B cell (primary cell): ENCODE data around the gene BTF3. TPM values are rescaled to one million over a fixed set of nuclear protein-coding genes. Genes with fewer than 3 reads are reported as not detected.
A peak's percentile ranks its signal among the peaks of the same experiment; 100 is the strongest.

ENCODE experiments used
- ATAC-seq: fragments of 200-7000 bp; cut with Tn5 transposase; one replicate; pipeline ENCODE4 v1.10.0; 2021; ENCODE audit warnings: low read depth, mild to moderate bottlenecking, moderate number of reproducible peaks, moderate library complexity
- CTCF ChIA-PET: fragments of 350-600 bp; sonication (Branson Sonifier 250); formaldehyde crosslinking; loops from one replicate; lab custom pipeline; 2021; ENCODE audit warnings: antibody characterized with exemption, inconsistent platforms; lab: Charles Lee
- POLR2A ChIA-PET: fragments of 350-600 bp; sonication (Branson Sonifier 250); formaldehyde crosslinking; loops from one replicate; lab custom pipeline; 2021; ENCODE audit warnings: antibody characterized with exemption; lab: Charles Lee
- DNase-seq: peaks from one replicate; pipeline ENCODE4 v3.0.0; 2013
- H2AFZ ChIP-seq: 2 replicates; pipeline ENCODE4 v1.6.1; 2012; ENCODE audit warnings: mild to moderate bottlenecking, low read depth, low read length; ENCODE audit not compliant: insufficient read depth, poor library complexity, severe bottlenecking
- H3K27ac ChIP-seq, 2 donors: 1 replicate in 1 of 2; 2 replicates in 1 of 2; pipeline ENCODE4 v1.5.1; 2012 to 2013; ENCODE audit warnings: low read length in 2 of 2, mild to moderate bottlenecking in 2 of 2, moderate library complexity in 1 of 2
- H3K27me3 ChIP-seq, 4 experiments: fragments of 200-600 bp in 1 of 4; sonication (generic) in 1 of 4; replicated peaks in 1 of 4; 1 replicate in 2 of 4; 2 replicates in 2 of 4; pipeline versions ENCODE4 v1.6.1 to v1.7.0; 2013 to 2016; ENCODE audit warnings: low read length in 3 of 4, mild to moderate bottlenecking in 2 of 4, mixed read lengths in 1 of 4, moderate library complexity in 1 of 4; ENCODE audit not compliant: insufficient read depth in 4 of 4, control insufficient read depth in 3 of 4; ENCODE audit errors: control extremely low read depth in 1 of 4
- H3K36me3 ChIP-seq, 2 experiments: replicated peaks in 1 of 2; 1 replicate in 1 of 2; 2 replicates in 1 of 2; pipeline versions ENCODE4 v1.6.1 to v1.7.1; 2013; ENCODE audit warnings: low read length in 1 of 2; ENCODE audit not compliant: insufficient read depth in 2 of 2, control insufficient read depth in 1 of 2; ENCODE audit errors: control extremely low read depth in 1 of 2, extremely low read depth in 1 of 2
- H3K4me1 ChIP-seq, 2 donors: fragments of 200-600 bp in 1 of 2; sonication (generic) in 1 of 2; 1 replicate in 1 of 2; 2 replicates in 1 of 2; pipeline versions ENCODE4 v1.5.1 to v1.6.1; 2013 to 2017; ENCODE audit warnings: low read length in 2 of 2; ENCODE audit not compliant: control insufficient read depth in 2 of 2, insufficient read depth in 2 of 2
- H3K4me2 ChIP-seq: replicated peaks from 2 replicates; pipeline ENCODE3; 2012; ENCODE audit warnings: mild to moderate bottlenecking, low read depth, low read length; ENCODE audit not compliant: poor library complexity, severe bottlenecking
- H3K4me3 ChIP-seq, 5 experiments: fragments of 200-600 bp in 1 of 5; sonication (generic) in 1 of 5; 1 replicate in 3 of 5; 2 replicates in 2 of 5; pipeline versions ENCODE4 v1.5.1 to v1.7.0; 2011 to 2016; ENCODE audit warnings: low read length in 4 of 5, mild to moderate bottlenecking in 4 of 5, low read depth in 2 of 5, control low read depth in 1 of 5, moderate library complexity in 1 of 5; ENCODE audit not compliant: insufficient read depth in 1 of 5; ENCODE audit errors: control extremely low read depth in 1 of 5, extremely low read depth in 1 of 5
- H3K79me2 ChIP-seq: fragments of 200-600 bp; sonication (generic); one replicate; pipeline ENCODE4 v1.6.0; 2016; ENCODE audit warnings: low read length; ENCODE audit not compliant: control insufficient read depth, insufficient read depth
- H3K9ac ChIP-seq: fragments of 200-600 bp; sonication (generic); 2 replicates; pipeline ENCODE4 v1.6.1; 2017; ENCODE audit warnings: mild to moderate bottlenecking, low read length, moderate library complexity
- H3K9me3 ChIP-seq, 3 donors: one replicate each; pipeline versions ENCODE4 v1.6.1 to v1.7.1; 2013; ENCODE audit warnings: low read length in 2 of 3; ENCODE audit not compliant: control insufficient read depth in 2 of 3, insufficient read depth in 1 of 3; ENCODE audit errors: control extremely low read depth in 1 of 3
- H4K20me1 ChIP-seq: 2 replicates; pipeline ENCODE4 v1.6.0; 2012; ENCODE audit warnings: mild to moderate bottlenecking, low read length; ENCODE audit not compliant: insufficient read depth, control insufficient read depth, poor library complexity, severe bottlenecking
- H3K27ac Mint-ChIP-seq: one replicate; pipeline ENCODE4 v1.8.0; 2021; ENCODE audit warnings: mixed read lengths
- H3K27me3 Mint-ChIP-seq: one replicate; pipeline ENCODE4 v1.8.0; 2021; ENCODE audit warnings: mixed read lengths
- H3K4me1 Mint-ChIP-seq: one replicate; pipeline ENCODE4 v1.8.0; 2021; ENCODE audit warnings: mixed read lengths
- H3K4me3 Mint-ChIP-seq: one replicate; pipeline ENCODE4 v1.8.0; 2021; ENCODE audit warnings: mixed read lengths
- H3K9me3 Mint-ChIP-seq: one replicate; pipeline ENCODE4 v1.8.0; 2022; ENCODE audit warnings: mixed read lengths; ENCODE audit not compliant: insufficient read depth
- CTCF ChIP-seq: fragments of 200-600 bp; IDR thresholded peaks from one replicate; pipeline ENCODE4 v1.8.0; 2022; ENCODE audit warnings: antibody characterized with exemption, mild to moderate bottlenecking
- EZH2 ChIP-seq: IDR thresholded peaks from 2 replicates; pipeline ENCODE4 v1.6.1; 2012; ENCODE audit warnings: borderline replicate concordance, low read depth, mild to moderate bottlenecking, moderate library complexity, low read length; ENCODE audit not compliant: insufficient read depth, poor library complexity, severe bottlenecking
- WGBS: methylation state at CpG from one replicate; pipeline ENCODE4 v1.1.5; 2013; ENCODE audit warnings: missing lambda C conversion rate; ENCODE audit not compliant: insufficient coverage; 5-methylcytosine and 5-hydroxymethylcytosine counted together
- intact Hi-C: fragments of 100-400 bp; cut with micrococcal nuclease; formaldehyde crosslinking; loops from one replicate; pipeline ENCODE4 v1.10.0; 2022
- polyA plus RNA-seq: library from polyadenylated mRNA; depleted of rRNA; stranded (reverse); fragments of >200 nt; gene quantifications from 2 replicates; pipeline ENCODE4 v1.2.3, GENCODE V29; 2012
- total RNA-seq, 2 donors: library from RNA; stranded (reverse); fragments of 120-200 nt in 1 of 2; gene quantifications; 1 replicate in 1 of 2; 2 replicates in 1 of 2; pipeline versions ENCODE4 v1.2.3 to v1.2.4, GENCODE V29; 2013 to 2022

The BTF3 gene
- total and polyA plus RNA-seq, 2 donors (not counting 1 experiment from before 2014, with no cell fraction given) = 309 to 466 TPM

- H3K36me3 ChIP-seq = peaks cover 5 to 41% of the 10 kb centered on the region in 2 experiments
- peaks cover 5% of the 10 kb centered on the region for H3K4me1 Mint-ChIP-seq
- no peak overlapping the region for H2AFZ ChIP-seq
- H3K9me3 Mint-ChIP-seq = no peaks in the 10 kb centered on the region
- H3K27me3 ChIP-seq = no peaks in the 10 kb centered on the region
- H3K27ac Mint-ChIP-seq = no peak overlapping the region
- peaks cover 2% of the 10 kb centered on the region for H3K79me2 ChIP-seq
- no peaks in the 10 kb centered on the region for H3K4me1 ChIP-seq
- ChIA-PET CTCF (interaction anchor here (1.1 to 7.1 kb wide), 3 partner anchors 8 to 31 kb away, joined by 3 to 39 read pairs (median 3); partner anchors contain the start of gene BTF3), POLR2A (no interaction called here)
- no peak overlapping the region for H3K4me3 Mint-ChIP-seq
- H3K27me3 Mint-ChIP-seq = no peaks in the 10 kb centered on the region
- 95% methylated on average over 4 of the region's 5 CpGs for WGBS
- peaks cover under 1% of the 10 kb centered on the region for H4K20me1 ChIP-seq
- H3K4me2 ChIP-seq = no peak overlapping the region
- H3K4me3 ChIP-seq = no peak overlapping the region
- no peak overlapping the region for H3K27ac ChIP-seq
- no peak for ATAC-seq
- TF ChIP-seq EZH2 (no peak), CTCF (no peak)
- no peaks in the 10 kb centered on the region for H3K9me3 ChIP-seq
- intact Hi-C loops = no loop called here
- no peak overlapping the region for H3K9ac ChIP-seq
- DNase-seq = no peak
Measured at GRCh38 chr5:73506459-73506955, 8.3 kb downstream of the BTF3 start.

GRCh38 chr5:73507062-73507461, 8.8 kb downstream of the BTF3 start:
- no peak overlapping the region for H2AFZ ChIP-seq
- no CpG with 5 or more reads among the region's 2 CpGs for WGBS

More at GRCh38 chr5:73507062-73507461, 8.8 kb downstream of the BTF3 start:
- ATAC-seq (no peak), DNase-seq (no peak)
- POLR2A ChIA-PET = no interaction called here
- H3K4me1 ChIP-seq = no peaks in the 10 kb centered on the region
- H3K9me3 ChIP-seq = no peaks in the 10 kb centered on the region
- no peak overlapping the region for H3K27ac ChIP-seq
- no peaks in the 10 kb centered on the region for H4K20me1 ChIP-seq
- no peak overlapping the region for H3K4me2 ChIP-seq
- intact Hi-C loops = no loop called here
- Mint-ChIP-seq H3K4me3 (no peak overlapping the region), H3K27ac (peak overlapping the region; percentile 27), H3K27me3 (no peaks in the 10 kb centered on the region), H3K4me1 (peaks cover 4% of the 10 kb centered on the region), H3K9me3 (no peaks in the 10 kb centered on the region)
- no peaks in the 10 kb centered on the region for H3K27me3 ChIP-seq
- no peak overlapping the region for H3K4me3 ChIP-seq
- H3K79me2 ChIP-seq = no peaks in the 10 kb centered on the region
- no peak overlapping the region for H3K9ac ChIP-seq
- H3K36me3 ChIP-seq = peaks cover 5 to 40% of the 10 kb centered on the region in 2 experiments
- CTCF ChIA-PET = interaction anchor here (0.9 to 7.1 kb wide), 4 partner anchors 8 to 31 kb away, joined by 3 to 39 read pairs (median 3); partner anchors contain the start of gene BTF3
- TF ChIP-seq CTCF (no peak), EZH2 (no peak)
